GM11168 (cell line): ENCODE results near the gene PPIE.
"Not testable (repeated sequence)": the region's sequence is repeated elsewhere in the genome, so short reads cannot be mapped to it uniquely, and the experiment has no call there.

ENCODE experiments used
- in situ Hi-C: fragments of 300-500 bp; cut with MboI; formaldehyde crosslinking; loops from one replicate; pipeline ENCODE4 v1.12.0; 2022; ENCODE audit warnings: low sequenced_read_pairs; ENCODE audit not compliant: unreplicated experiment

Gene PPIE

GRCh38 chr1:39755965-39756659 lies 17.4 kb downstream of the PPIE start:
- in situ Hi-C loops: no loop called here

- in situ Hi-C loops: no loop called here
Measured at GRCh38 chr1:39757501-39757900, 18.8 kb downstream of the PPIE start.

GRCh38 chr1:39758556-39759435 lies 20.1 kb downstream of the PPIE start:
- in situ Hi-C loops: no loop called here

- in situ Hi-C loops: no loop called here
Measured at GRCh38 chr1:39759436-39759726, 20.7 kb downstream of the PPIE start.

- in situ Hi-C loops: no loop called here
Measured at GRCh38 chr1:39760074-39761008, 21.7 kb downstream of the PPIE start.

GRCh38 chr1:39761016-39761415 lies 22.3 kb downstream of the PPIE start:
- in situ Hi-C loops: no loop called here

GRCh38 chr1:39761557-39762260 lies 23.0 kb downstream of the PPIE start:
- in situ Hi-C loops: no loop called here

- in situ Hi-C loops: no loop called here
Measured at GRCh38 chr1:39762550-39763540, 24.2 kb downstream of the PPIE start.

GRCh38 chr1:39763619-39764374 lies 25.1 kb downstream of the PPIE start:
- in situ Hi-C loops: not testable (repeated sequence)

GRCh38 chr1:39764512-39764911 lies 25.8 kb downstream of the PPIE start:
- in situ Hi-C loops: not testable (repeated sequence)

GRCh38 chr1:39766466-39766865 lies 27.8 kb downstream of the PPIE start:
- in situ Hi-C loops: loop anchor here (5.0 kb wide), 1 partner anchor 249 kb away; no protein-coding TSS in a partner anchor

- in situ Hi-C loops: loop anchor here (5.0 kb wide), 1 partner anchor 252 kb away; no protein-coding TSS in a partner anchor
Measured at GRCh38 chr1:39769502-39769901, 30.8 kb downstream of the PPIE start.

- in situ Hi-C loops: not testable (repeated sequence)
Measured at GRCh38 chr1:39770100-39771021, 31.7 kb downstream of the PPIE start.

GRCh38 chr1:39771022-39771532 lies 32.4 kb downstream of the PPIE start, which contains the start of gene OXCT2:
Gene OXCT2, minus strand, starts transcription at chr1:39771348. Its CDS starts 93 bp downstream, at chr1:39771255.
- in situ Hi-C loops: not testable (repeated sequence)

- in situ Hi-C loops: not testable (repeated sequence)
Measured at GRCh38 chr1:39773369-39773979, 34.8 kb downstream of the PPIE start.

GRCh38 chr1:39775141-39775540 lies 36.5 kb downstream of the PPIE start:
- in situ Hi-C loops: not testable (repeated sequence)
